GM21786 (cell line): ENCODE data around the gene CCDC197.

ENCODE experiments used
- ATAC-seq: cut with Tn5 transposase; IDR thresholded peaks from one replicate; pipeline ENCODE4 v1.9.1; 2021; ENCODE audit not compliant: unreplicated experiment

Gene CCDC197

DNA sequence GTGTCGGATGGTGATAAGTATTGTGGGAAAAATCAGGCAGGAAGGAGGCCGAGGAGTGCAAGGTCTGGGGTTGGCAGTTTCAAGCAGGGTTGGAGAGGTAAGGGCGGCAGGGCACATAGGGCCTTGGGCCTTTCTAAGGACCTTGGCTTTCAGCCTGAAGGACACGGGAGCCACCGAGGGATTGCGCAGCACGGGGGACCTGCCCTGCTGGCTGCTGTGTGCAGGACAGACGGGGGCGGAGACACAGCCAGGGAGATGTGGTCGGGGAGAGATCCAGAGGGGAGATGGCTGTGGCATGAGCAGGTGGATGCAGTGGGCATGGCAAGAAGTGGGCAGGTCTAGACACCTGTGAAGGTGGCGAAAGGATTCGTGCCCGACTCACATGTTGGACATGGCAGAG lies 43.7 kb downstream of the CCDC197 start:
- ATAC-seq: no peak

DNA sequence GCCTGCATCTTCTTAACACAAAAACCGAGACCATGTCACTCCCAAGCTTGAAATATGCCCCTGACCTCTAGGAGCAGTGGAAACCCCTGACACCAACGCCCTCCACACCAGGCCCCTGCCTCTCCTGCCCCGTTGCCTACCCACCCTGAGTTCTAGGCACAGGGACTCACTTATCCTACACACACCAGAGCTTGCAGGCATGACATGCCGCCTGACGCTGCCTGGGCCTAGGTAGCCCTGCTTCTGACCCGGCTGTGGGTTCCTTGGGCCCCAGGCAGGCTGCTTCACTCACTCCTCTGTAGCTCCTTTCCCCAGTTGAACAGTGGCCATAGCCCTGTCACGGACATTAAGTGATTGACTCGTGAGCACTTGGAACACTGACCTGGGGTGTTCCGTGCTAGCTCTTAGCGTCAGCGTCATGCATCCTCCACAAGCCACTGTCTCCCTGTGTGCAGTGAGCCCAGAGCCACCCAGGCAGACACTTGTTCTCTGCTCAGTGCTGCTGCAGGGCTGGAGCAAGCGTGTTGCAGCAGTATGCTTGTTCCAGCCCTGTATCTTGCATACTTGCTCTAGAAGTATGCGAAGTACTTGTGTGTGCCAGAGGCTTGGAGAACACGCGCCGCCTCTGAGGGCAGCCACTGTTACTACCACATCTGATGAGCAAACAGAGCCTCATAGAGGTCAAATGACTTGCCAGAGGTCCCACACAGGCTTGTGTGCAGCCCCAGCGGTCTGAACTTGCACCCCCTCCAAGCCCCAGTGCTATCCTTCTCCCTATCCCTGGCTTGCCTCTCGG lies 44.6 kb downstream of the CCDC197 start:
- no peak for ATAC-seq

DNA sequence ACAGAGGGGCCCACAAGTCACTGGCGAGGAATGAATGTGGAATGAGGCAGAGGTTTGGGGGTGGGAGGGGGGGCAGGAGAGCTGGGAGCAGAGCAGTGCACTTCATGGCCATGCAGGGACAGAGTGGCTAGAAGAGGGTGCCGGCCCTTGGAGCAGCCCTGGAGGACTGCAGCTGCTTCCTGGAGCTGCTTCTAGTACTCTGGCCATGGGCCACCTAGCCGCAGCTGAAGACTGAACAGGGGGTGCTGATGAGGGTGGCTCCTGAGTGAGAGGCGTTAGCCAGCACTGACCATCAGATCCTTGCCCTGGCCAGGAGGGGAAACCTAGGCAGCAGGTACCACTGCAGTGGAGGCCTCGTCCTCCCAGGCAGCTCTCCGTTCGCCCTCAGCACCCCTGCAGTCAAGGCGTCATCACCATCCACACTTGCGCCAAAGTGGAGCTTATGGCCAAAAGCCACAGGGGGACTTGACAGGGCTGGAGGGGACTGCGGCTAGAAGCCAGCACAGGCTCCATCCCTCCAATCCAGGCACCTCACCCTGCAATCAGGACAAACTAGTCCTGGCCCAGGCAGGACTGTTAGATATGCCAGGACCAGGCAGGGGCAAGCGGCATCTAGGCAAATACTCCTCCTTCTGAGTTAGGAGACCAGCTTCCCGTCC lies 45.5 kb downstream of the CCDC197 start:
- no peak for ATAC-seq

DNA sequence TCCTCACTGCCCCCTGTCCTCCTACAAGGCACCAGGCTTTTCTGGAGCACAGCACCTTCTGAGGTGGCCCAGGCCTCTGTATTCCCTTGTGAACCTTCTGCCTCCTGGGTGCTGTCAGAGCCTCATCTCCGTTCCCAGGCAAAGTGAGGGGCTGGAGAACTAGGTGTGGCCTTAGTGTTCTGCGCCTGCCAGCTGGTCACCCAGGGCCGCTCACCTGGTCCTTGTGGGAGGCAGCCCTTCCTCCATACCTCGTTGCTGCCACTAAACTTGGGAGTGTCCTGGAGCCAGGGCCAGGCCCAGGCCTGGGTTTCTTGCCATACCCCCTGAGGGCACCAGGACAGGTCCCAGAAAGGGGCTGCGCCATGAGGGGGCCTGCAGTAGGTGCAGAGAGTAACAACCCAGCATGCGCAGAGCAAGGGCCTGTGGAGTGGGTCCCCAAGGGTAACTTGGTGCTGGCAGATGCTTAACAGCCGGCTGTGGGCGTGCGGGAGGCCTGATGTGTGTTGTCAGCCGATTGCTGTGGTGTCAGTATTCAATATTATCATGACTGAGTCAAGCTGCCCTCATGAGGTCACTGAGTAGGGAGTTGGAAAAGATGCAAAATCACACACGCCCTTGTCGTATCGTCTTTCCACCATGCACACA lies 46.1 kb downstream of the CCDC197 start:
- ATAC-seq: no peak

DNA sequence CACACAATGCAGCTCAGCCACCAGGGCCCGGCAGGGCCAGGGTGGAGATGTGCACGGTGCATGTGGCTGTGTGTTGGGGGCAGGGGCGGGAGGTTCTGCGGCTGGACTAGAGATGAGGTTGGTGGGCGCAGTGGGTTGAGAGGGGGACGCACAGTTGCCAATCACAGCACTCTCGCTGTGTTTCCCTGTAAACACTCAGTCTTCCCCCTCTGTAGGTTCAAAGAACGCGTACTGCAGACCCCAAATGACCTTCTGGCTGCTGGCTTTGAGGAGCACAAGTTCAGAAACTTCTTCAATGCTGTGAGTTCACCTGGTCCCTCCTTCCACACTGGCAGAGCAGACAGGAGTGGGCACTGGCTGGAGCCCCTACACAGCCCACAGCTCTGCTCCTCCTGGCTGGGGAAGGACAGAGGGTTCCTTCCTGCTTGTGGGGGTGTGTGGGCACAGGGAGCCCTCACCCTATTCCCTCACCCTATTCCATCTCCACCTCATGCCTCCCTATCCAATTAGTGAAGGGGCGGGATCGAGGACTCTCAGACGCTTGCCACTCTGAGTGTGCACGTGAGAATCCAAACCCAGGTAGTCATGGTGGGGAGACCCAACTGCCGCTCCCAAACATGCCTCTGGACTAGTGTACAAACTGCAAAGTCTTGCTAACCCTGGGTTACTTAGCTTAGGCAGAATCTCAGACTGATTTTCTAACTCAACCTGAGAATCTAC lies 46.8 kb downstream of the CCDC197 start:
- no peak for ATAC-seq

DNA sequence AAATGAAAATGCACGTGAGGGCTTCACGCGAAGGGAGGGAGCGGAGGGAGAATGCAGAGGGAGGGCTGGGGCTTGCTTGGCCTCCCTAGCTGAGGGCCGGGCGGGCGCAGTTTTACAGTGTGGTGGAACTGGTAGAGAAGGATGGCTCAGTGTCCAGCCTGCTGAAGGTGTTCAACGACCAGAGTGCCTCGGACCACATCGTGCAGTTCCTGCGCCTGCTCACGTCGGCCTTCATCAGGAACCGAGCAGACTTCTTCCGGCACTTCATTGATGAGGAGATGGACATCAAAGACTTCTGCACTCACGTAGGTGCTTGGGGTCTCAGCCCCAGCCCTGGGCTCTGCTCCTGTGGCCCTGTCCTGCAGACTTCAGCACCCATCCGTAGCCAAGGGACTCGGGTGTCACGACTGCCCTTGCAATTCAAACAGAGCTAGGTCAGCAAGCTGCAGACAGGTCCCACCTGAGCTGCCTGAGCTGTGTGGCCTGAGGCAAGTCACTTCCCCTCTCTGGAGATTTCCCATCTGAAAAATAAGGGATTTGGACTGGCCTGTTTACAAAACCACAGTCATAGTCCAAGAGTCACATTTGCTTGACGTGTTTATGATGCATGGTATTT lies 47.5 kb downstream of the CCDC197 start:
- no peak for ATAC-seq

DNA sequence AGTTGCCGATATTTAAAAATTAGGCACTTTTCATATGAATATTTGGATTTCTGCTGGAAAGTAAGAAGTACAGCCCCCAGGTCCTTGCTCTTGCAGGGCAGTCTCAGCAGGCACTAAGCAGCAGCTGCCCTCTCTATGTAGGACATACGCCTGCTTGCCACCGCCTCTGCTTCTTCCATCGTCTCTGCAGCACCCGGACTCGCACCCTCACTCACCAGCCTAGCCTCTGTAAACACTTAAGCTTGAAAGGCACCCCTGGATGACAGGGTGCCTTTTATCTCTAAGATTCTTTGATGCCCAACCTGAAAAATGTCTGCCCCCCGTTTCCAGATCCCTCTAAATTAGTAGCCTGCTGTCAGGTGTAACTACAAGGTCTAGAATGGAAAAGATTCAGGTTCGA lies 48.0 kb downstream of the CCDC197 start:
- no peak for ATAC-seq

DNA sequence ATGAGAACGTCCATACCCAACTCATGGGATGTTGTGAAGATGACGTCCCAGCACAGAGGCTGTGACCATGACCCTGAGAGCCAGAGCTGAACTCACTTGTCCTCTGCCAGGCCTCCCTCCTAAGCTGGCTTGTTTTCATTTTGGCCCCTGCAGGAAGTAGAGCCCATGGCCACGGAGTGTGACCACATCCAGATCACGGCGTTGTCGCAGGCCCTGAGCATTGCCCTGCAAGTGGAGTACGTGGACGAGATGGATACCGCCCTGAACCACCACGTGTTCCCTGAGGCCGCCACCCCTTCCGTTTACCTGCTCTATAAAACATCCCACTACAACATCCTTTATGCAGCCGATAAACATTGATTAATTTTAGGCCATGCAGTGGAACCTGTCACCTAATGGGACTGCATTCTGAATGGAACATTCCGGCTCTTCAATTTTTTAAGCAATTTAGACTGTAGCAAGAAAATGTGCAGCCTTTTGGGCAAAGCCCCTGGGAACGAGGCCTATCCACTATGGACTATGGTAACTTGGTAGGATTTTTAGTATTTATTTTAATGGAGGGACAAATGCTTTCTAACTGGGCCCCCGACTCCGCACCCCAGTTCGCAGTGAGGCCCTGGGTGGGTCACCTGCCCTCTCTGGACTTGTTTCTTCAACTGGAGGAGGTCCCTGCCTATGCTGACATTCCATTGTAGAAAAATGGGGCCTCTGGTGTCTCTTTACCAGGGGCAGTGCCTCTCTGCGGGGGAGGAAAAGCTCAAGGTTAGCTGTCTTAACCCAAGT lies 48.7 kb downstream of the CCDC197 start:
- ATAC-seq: no peak

DNA sequence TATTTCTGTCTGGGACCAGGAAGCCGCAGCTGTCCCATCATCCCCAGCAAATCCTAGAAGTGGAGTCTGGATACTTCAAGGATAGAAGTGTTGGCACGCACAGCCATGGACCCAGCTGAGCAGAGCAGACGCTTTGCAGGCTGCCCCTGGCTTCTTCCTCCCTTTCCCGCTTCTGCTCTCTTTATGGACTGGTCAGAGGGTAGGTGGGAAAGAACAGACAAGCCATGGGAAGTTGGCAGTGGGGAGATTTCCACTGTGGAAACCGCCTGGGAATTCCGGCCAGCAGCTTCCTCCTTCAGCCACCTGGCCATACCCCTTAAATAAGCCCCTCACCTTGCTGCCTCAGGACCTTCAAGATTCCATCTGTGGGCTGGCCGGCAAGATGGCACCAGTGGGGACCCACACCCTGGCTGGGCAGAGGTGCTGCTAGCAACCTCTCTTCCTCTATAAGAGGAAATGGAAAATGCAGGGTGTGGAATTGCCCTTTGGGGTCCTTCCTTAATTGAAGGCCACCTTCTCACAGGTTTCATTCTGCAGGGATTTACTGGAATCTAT lies 49.7 kb downstream of the CCDC197 start:
- no peak for ATAC-seq

DNA sequence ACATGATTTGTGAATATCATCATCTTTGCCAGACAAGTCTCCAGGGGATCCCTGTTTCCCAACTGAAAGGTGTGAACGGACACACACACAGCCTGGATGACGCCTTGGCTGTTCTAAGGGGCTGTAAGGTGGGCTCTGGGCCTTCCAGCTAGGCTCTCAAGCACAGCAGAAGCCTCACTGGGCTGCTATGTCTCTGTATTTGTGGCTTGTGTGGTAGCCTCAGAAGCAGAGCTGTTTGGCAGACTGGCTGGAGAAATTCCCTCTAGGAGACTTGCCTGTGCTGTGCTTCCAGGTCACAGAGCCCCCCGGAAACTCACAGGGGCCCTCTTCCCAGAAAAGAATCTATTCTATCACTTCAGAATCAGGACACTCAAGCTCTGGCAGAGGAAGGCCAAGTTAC lies 50.5 kb downstream of the CCDC197 start:
- no peak for ATAC-seq

DNA sequence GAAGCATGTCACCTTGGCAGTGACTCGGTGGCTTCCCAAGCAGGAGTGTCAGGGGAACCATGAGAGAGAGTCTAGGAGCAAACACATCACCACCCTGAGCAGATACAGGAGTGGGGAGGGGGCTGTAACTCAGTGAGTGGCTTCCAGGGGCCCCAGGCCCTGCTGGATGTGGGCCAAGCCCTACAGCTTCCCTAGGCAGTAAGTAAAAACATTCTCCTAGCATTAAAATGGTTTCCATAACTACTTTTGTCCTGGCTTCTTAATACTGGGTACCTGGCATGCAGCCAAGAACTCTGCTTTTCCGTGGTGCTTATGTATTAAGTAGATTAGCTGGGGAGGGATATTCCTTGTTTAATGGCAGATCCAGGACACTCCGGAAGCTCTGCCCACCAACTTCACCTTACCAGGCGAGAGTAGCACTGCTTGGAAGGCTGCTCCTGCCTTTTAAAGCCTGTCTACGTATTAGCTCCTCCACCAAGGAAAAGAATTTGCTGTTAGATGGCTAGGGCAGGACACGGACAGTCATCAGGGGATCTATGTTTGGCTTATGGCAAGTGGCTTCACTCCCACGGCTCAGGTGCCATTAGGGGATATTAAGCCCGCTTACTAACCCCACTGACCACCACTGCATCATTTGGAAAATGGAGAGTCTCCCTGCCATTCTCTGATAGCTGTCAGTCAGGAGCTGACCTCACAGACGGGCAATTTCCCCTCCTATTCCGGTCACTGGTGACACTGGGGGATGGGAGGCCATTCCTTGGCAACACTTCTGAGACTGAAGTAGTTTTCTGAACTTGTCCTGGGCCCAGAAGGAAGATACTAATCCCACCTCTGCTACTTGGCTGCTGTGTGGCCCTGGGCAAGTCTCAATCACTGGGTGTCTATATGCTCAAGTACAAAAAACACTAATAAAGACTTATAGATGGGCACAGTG lies 51.9 kb downstream of the CCDC197 start:
- no peak for ATAC-seq

DNA sequence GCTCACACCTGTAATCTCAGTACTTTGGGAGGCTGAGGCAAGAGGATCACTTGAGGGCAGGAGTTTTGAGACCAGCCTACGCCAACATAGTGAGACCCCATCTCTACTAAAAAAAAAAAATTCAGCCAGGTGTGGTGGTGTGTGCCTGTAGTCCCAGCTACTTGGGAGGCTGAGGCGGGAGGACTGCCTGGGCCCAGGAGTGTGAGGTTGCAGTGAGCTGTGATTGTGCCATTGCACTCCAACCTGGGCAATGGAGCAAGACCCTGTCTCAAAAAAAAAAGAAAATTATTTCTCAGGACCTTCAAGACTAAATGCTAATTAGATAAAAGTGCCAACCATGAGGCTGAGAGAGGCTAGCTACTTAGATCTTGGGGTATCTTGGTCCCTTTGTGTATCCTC lies 52.5 kb downstream of the CCDC197 start:
- ATAC-seq: no peak

DNA sequence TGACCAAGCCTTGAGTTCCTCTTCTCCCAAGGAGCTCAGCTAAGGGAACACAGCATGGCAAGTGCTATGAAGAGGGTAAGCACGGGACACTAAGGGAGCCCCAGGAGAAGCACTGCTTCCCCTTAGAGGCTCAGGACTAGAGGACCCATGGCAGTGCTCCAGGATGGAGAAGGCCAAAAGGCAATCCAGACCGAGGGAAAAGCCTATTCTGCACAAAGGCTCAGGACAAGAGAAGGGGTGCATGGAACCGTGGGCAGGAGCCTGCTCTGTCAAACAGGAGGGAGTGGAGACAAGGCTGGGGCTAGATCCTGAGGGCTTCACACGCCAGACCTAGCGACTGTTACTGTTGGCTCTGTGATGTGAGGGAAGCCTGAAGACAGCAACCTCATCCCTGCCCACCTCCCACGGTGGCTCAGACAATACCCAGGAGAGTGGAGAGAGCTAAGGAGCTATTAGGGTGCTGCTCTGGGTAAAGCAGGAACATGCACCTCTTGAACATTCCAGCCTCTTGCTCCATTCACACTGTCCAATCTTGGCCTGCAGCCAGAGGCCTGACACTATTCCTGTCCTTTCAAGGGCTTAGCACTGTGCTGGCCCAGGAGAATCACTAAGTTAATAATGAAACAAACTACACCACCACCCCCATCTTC lies 53.3 kb downstream of the CCDC197 start:
- ATAC-seq: no peak

DNA sequence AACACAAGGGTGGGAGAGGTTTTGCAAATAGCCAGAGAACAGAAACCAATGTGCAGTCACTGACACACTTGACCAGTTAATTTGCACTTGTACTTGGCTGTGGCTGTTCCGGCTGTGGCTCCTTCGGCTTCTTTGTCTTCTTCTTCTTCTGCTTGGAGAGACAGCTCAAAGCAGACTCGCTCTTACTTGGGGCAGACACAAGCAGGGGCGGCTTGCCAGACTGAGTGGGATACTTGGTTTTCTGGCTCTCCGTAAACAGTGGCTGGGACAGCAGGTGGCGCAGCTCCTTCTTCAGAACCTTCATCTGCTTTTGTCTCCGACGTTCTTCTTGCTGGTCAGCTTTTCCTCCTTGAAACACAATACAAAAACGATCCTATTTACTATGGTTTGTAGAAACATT lies 54.0 kb downstream of the CCDC197 start:
- ATAC-seq: no peak

DNA sequence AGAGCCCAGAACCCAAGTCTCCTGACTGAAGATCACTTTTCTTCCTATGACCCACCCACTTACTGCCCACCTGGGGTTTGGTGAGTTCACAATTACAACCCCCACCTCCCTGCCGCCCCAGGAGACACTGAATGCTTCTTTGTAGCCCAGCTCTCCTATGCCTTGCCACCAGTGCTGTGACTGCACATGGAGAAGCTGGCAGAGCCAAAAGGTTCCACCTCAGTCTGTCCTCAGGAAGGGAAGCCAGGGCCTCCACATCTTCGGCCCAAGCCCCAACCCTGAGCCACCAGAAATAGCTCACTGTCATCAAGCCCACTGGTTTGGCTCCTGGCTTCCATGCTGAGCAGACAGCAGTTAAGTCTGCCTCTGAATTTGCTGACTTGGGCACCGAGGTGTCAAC lies 54.7 kb downstream of the CCDC197 start:
- ATAC-seq: no peak

DNA sequence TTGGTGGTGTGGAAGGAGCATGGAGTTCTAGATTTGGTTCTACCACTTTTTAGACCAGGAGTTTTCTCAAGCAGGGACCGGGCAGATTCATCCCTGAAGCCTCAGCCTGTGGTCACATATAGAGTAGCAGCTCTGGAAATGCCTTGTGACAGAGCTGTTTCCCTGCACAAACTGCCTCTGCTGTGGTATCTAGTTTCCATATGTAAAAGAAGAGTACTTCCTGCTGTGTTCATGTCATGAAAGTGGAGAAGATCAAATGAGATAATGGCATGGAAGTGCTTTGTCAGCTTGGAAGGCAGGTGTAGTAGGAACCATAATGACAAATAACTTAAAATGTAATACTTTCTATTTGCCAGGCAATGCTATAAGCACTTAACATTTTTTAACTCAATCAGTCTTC lies 55.1 kb downstream of the CCDC197 start:
- no peak for ATAC-seq

DNA sequence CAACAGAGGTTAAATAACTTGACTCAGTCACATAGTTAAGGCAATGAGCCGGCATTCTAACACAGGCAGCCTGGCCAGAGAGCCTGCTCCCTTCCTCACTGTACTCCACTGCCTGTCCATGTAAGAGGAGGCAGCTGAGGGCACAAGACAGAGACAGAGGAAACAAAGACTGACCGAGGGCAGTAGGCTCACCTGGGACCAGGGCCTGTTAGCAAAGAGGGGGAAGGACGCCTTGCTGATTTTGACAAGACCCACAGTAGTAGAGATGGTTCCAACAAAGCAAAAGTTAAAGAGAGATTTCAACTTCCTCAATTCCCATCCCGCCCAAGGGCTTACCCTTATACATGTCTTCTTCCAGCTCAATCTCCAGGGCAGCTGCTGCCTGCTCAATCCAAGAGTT lies 55.6 kb downstream of the CCDC197 start:
- ATAC-seq: no peak

DNA sequence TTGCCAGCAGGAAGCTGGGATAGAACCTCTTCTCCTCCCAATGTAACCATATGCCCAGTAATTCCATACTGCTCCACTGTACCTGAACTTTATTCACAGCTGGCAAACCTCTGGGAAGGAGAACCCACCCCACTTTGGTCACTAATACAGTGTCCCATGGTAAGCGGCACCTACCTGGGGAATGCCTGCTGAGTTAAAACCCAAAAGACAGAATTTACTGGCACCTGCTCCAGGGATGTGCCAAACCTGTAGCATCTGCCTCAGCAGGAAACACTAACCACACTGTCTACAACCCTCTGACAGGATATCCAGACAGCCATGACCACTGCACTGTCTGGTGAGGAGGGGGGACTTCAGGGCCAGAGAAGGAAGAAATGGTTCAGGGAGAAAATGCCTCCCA lies 57.3 kb downstream of the CCDC197 start:
- no peak for ATAC-seq

DNA sequence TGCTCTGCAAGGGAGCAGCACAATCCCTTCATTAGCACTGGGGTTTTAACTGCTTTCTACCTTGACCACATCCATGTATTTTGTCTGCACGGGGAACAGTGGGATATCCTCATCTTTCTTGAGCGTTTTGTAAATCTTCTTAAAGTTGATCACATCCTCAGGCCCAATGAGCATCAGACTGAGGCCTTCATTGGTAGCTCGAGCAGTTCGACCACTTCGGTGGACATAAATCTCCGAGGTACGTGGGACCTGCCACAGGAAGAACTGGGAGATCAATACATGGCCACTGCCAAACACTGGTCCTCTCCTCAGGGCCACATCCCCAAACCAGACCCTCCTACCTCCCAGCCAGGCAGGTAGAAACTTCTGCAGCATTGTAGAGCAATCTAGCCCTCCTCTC lies 57.8 kb downstream of the CCDC197 start:
- no peak for ATAC-seq
